ENCODE results near the gene SLC43A3.
"Not testable (repeated sequence)": the region's sequence is repeated elsewhere in the genome, so short reads cannot be mapped to it uniquely, and the experiment has no call there.

The SLC43A3 gene

DNA sequence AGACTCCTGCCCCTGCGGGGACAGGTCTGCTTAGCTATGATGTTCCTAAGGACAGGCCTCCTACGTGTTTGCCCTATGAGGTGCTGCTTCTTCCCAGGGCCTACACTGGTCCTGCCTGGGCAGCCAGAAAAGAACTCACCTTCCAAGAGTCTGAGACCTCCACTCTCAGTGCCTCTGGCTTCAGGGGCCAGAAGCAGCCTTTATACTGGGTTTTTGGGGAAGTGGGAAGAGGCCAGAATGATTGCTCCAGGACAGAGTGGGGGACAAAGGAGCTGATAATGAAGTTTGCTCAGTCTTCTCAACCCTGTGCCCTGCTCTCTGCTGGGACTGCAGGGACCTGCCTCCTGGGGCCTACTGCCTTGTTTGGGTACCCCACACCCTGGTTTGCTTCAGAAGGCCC lies 45.9 kb downstream of the SLC43A3 start, which contains the start of gene PRG3:
PRG3 (minus strand) TSS at position 176 of the 400 bp plus-strand sequence. CDS start 442 bp downstream, outside the sequence.
- DNase-seq (ENCODE audit: low read depth in 2 of 2), result no peak

DNA sequence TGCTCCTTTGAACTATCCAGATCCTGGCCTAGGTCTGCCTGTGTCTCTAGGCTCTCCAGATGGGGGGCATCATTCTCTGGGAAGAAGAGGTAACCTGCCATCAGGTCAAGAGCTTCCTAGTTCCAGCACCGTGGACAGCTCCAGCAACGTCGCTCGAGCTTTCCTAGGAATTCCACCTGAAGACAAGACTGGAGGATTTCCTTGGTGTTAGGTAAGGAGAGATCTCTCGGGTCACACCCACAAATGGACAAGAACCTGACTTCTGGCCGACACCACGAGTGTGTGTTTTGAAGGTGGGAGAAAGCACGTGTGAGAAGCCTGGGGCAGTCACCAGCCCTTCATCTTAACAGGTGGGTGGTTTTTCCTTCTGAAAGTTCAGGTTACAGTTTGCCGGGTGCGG lies 47.2 kb downstream of the SLC43A3 start:
- no peak for DNase-seq (ENCODE audit: low read depth in 2 of 2)

- DNase-seq (ENCODE audit: low read depth in 2 of 2), result no peak
These were observed 48.7 kb downstream of the SLC43A3 start for GRCh38 chr11:57378186-57378585.

DNA sequence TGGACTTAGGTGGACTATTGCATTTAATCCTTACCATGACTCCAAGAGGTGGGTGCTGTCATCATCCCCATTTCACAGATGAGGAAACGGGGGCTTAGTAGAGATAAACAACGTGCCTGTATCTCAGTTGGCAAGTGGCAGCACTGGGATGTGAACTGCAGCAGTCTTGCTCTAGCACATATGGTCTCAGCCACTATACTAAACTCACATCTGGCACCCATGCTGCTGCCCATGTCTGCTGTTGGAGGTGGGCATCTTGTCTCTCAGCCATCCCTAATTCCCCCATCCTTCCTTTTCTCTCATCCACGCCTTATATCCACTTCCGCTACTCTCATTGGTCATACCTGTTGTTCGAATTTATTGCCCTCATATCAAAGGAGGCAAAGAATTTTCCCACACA lies 49.8 kb downstream of the SLC43A3 start:
- DNase-seq (ENCODE audit: low read depth in 2 of 2), result no peak

DNA sequence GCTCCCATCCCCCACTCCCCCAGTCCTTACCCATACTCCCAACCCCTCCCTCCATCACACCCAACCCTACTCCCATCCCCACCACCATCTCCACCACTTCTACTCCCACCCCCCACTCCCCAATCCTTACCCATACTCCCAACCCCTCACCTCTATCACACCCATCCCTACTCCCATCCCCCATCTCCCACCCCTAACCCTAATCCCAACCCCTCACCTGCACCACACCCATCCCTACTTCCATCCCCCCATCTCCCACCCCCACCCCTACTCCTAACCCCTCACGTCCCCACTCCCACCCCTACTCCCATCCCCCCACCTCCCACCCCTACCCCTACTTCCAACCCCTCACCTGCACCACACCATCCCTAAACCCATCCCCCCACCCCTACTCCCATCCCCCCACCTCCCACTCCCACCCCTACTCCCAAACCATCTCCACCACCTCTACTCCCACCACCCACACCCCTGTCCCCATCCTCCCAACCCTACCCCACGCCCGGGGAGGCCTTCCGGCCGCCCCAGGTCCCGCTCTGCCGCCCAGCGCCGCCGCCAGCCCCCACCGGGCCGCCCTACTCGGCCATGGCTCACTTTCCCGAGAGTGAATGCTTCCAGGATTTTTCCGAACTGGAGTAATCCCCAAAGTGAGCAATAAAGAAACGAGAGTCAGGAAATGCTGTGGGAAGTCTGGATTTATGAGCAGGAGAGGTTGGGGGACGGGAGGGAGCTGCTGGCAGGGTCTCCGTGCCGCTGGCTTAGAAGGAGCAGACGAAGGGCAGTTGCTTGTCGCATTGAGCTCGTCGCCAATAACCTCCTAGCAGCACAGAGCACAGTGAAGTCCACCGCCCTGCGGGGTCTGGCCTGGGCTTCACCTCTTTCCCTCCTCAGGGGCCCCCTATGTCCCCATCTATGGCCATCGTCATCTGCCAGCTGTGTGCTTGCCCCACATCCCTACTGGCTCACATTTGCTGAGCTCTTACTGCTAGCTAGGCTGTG lies 50.5 kb downstream of the SLC43A3 start:
- no peak for DNase-seq (ENCODE audit: low read depth in 2 of 2)

DNA sequence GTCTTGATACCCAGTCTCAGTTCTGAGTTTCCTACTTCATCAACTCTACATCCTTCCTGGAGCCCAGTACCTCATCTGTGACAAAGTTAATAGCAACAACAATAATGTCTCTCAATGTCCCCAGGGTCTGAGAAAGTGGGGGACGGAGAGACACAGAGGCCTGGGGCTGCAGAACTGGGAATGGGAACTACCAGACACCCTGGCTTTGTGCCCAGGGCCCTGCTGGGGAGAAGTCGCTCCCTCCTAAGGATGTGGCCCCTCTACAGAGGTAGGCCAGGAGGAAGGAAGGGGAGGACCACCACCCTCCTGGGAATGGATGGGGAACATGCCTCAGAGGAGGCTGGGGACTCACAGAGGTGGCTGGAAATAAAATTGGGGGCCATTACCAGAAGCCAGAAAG lies 51.4 kb downstream of the SLC43A3 start:
- no peak for DNase-seq (ENCODE audit: low read depth in 2 of 2)

- no peak for DNase-seq (ENCODE audit: low read depth in 2 of 2)
These were observed 52.0 kb downstream of the SLC43A3 start for GRCh38 chr11:57374966-57375365.

GRCh38 chr11:57373146-57373545 lies 53.8 kb downstream of the SLC43A3 start:
- DNase-seq (ENCODE audit: low read depth in 2 of 2), result no peak

DNA sequence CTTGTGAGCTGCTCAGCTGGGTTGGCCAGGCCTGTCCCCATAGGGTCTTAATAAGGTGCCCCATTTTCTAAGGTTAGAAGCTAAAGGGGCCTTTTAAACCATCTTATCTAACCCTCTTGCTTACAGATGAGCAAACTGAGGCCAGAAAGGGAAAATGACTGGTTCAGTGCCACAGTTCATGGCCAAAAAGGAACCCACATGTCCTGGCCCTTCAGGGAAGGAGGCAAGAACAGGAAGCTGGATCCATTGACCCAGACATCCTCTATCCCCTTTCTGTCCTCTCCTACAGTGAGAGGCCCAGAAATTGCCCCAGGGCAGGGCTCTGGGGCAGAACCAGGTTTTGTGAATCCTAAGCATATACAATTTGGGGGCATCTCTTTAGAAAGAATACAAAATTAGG lies 56.0 kb downstream of the SLC43A3 start:
- DNase-seq (ENCODE audit: low read depth in 2 of 2), result no peak

GRCh38 chr11:57370251-57370650 lies 56.7 kb downstream of the SLC43A3 start:
- no peak for DNase-seq (ENCODE audit: low read depth in 2 of 2)

DNA sequence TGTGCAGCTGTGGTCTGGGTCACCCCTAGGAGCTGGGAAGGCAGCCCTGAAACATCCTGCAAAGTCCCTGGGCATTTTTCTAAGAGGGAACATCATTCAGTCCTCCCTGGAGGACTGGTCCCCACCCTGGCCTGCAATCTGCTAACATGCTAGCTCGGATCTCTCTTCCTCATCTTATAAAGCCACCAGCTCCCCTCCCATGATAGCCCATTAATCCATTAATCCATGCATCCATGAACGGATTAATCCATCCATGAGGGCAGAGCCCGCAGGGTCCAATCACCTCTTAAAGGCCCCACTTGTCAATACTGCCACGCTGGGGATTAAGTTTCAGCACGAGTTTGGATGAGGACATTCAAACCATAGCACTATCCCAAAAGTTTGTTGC lies 58.1 kb downstream of the SLC43A3 start:
- no peak for DNase-seq (ENCODE audit: low read depth in 2 of 2)

- DNase-seq (ENCODE audit: low read depth in 2 of 2), result no peak
These were observed 58.6 kb downstream of the SLC43A3 start for GRCh38 chr11:57368106-57368844.

- no peak for DNase-seq (ENCODE audit: low read depth in 2 of 2)
These were observed 61.9 kb downstream of the SLC43A3 start for GRCh38 chr11:57364851-57365660.

DNA sequence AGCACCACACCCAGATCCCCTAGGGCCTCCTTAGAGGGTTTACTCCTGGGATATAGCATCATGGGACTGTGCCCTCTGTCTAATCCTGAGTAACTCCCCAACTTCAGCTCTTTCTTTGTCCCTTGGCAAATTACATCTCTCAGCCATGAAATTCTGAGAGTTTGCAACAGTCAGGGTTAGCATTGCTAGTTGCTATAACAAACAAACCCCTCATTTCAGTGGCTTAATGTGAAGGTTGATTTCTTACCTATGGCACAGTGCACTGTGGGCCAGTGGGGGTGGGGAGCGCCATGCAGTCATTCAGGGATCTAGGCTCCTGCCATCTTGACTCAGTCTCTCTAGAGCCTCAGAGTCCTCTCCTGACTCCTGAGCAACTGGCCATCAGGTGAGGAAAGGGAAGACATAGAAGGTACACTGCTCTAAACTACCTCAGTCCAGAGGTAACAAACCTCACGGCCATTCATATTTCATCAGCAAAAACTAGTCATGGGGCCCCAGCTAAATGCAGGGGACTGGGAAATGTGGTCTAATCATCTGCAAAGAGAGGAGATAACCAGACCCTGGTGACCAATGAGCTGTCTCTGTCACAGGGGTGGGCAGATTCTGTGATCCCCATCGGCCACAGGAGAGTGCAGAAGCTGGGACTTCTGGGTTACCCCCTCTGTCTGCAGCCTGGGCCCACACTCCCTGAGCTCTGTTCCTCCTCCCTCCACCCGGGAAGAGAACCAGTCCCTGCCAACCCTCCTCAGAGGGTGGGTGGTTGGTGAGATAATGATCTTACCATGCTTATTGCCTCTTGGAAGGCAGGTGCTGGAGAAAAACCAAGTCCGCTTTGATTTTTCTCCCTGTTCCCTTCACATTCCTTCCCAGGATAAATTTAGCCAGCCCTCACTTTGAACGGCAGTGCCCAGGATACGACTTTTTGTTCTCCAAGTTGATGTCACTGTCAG lies 63.5 kb downstream of the SLC43A3 start:
- DNase-seq (ENCODE audit: low read depth in 2 of 2), result no peak

DNA sequence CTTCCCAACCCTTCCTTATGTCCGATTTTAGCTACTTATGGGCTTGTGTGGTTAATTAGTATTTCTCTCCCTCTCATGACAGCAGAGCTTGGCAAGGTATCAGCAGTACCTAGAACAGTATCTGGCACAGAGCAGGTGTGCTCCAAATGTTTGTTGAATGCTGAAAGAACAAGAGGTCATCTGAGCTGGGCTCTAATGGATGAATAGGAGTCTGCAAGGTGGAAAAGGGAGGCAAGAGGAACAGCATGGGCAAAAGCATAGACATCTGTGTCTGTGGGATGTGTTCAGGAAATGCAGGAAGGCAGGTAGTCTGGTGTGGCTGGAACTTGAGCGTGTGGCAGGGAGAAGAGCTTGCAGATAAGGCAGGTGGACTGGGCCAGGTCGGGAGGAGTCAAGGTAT lies 65.0 kb downstream of the SLC43A3 start:
- DNase-seq (ENCODE audit: low read depth in 2 of 2), result no peak

GRCh38 chr11:57361420-57361819 lies 65.5 kb downstream of the SLC43A3 start:
- not testable (repeated sequence) for DNase-seq (ENCODE audit: low read depth in 2 of 2)

GRCh38 chr11:57360991-57361390 lies 65.9 kb downstream of the SLC43A3 start:
- DNase-seq (ENCODE audit: low read depth in 2 of 2), result no peak

DNA sequence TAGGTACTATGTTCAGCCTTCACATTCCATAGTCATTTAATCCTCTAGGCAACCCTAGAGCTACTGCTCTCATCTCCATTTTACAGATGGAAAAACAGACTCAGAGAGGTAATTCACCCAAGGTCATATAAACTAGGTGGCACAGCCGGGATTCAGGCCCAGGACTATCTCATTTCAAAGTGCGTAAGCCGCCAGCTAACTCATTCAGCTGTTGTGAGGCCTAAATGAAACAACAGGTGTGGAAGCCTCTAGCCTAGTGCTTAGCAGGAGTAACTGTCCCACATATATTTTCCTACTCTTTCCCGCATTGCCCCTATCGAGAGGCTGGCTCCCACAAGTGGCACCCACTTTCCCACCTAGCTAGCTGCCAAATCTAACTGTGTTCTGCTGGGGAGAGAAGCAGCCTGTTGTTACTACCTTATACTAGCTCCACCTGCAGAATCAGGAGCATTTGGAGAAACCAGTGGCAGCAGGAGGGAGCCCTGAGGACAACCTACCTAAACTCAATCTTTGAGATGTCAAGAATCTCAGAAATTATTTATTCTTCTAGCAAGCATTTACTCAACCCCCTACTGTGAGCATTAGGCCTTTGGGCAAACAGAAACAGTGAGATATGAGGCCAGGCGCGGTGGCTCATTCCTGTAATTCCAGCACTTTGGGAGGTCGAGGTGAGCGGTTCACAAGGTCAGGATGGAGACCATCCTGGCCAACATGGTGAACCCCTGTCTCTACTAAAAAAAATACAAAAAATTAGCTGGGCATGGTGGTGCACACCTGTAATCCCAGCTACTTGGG lies 66.8 kb downstream of the SLC43A3 start:
- no peak for DNase-seq (ENCODE audit: low read depth in 2 of 2)

- DNase-seq (ENCODE audit: low read depth in 2 of 2), result no peak
These were observed 67.5 kb downstream of the SLC43A3 start for GRCh38 chr11:57359396-57359795.

- DNase-seq (ENCODE audit: low read depth in 2 of 2), result no peak
These were observed 67.9 kb downstream of the SLC43A3 start for GRCh38 chr11:57358991-57359390.

Data from stimulated activated CD4-positive, alpha-beta T cell treated with anti-CD3 and anti-CD28 coated beads, Interleukin-1b, Interleukin-23, amount 100 ng/mL, for 4 hours (primary cell).